Nephron (organoid): Measurements from ENCODE around the gene CHADL.

Experiments used
- H3K27ac Mint-ChIP-seq, 3 experiments: 2 replicates each; pipeline ENCODE4 v1.8.0; 2020; ENCODE audit warnings: mixed read lengths in 3 of 3, mild to moderate bottlenecking in 2 of 3, moderate library complexity in 1 of 3
- H3K27me3 Mint-ChIP-seq: 2 replicates; pipeline ENCODE4 v1.8.0; 2021; ENCODE audit warnings: low read depth, mild to moderate bottlenecking, moderate library complexity, mixed read lengths
- H3K36me3 Mint-ChIP-seq: 2 replicates; pipeline ENCODE4 v1.8.0; 2020; ENCODE audit warnings: low read depth, mixed read lengths
- H3K4me1 Mint-ChIP-seq: 2 replicates; pipeline ENCODE4 v1.8.0; 2020; ENCODE audit warnings: mixed read lengths
- H3K4me3 Mint-ChIP-seq, 3 experiments: 2 replicates each; pipeline ENCODE4 v1.8.0; 2020; ENCODE audit warnings: mild to moderate bottlenecking in 3 of 3, mixed read lengths in 3 of 3, moderate library complexity in 2 of 3
- H3K9me3 Mint-ChIP-seq: 2 replicates; pipeline ENCODE4 v1.8.0; 2020; ENCODE audit warnings: mixed read lengths
- TF ChIP-seq, protein P1 (sequence below), 3 experiments: fragments of 200-600 bp; sonication (generic); IDR thresholded peaks; one replicate each; pipeline ENCODE4 v1.5.0; 2021; ENCODE audit warnings: antibody characterized with exemption in 3 of 3; ENCODE audit not compliant: unreplicated experiment in 3 of 3

The CHADL gene

GRCh38 chr22:41237707-41238569 lies 2.8 kb downstream of the CHADL start:
- Mint-ChIP-seq H3K4me1 (no peaks in the 10 kb centered on the region), H3K27ac (no peak overlapping the region), H3K36me3 (no peaks in the 10 kb centered on the region), H3K4me3 (no peak overlapping the region), H3K9me3 (no peaks in the 10 kb centered on the region), H3K27me3 (no peaks in the 10 kb centered on the region)
- TF ChIP-seq, protein P1, sequence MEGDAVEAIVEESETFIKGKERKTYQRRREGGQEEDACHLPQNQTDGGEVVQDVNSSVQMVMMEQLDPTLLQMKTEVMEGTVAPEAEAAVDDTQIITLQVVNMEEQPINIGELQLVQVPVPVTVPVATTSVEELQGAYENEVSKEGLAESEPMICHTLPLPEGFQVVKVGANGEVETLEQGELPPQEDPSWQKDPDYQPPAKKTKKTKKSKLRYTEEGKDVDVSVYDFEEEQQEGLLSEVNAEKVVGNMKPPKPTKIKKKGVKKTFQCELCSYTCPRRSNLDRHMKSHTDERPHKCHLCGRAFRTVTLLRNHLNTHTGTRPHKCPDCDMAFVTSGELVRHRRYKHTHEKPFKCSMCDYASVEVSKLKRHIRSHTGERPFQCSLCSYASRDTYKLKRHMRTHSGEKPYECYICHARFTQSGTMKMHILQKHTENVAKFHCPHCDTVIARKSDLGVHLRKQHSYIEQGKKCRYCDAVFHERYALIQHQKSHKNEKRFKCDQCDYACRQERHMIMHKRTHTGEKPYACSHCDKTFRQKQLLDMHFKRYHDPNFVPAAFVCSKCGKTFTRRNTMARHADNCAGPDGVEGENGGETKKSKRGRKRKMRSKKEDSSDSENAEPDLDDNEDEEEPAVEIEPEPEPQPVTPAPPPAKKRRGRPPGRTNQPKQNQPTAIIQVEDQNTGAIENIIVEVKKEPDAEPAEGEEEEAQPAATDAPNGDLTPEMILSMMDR (IDR thresholded peaks at IDR 0.05; ENCODE audit: unreplicated experiment in 3 of 3), result peak in 1 of 3 experiments; percentile 49

- Mint-ChIP-seq H3K36me3 (no peaks in the 10 kb centered on the region), H3K4me1 (no peaks in the 10 kb centered on the region), H3K27ac (no peak overlapping the region), H3K4me3 (peak overlapping the region; percentile 51 to 73 (median 57)), H3K9me3 (no peaks in the 10 kb centered on the region), H3K27me3 (no peaks in the 10 kb centered on the region)
- TF ChIP-seq, protein P1 (IDR thresholded peaks at IDR 0.05; ENCODE audit: unreplicated experiment in 3 of 3), result peak in 2 of 3 experiments; percentile 51 to 58
Measured at GRCh38 chr22:41237036-41237706, 3.6 kb downstream of the CHADL start.

DNA sequence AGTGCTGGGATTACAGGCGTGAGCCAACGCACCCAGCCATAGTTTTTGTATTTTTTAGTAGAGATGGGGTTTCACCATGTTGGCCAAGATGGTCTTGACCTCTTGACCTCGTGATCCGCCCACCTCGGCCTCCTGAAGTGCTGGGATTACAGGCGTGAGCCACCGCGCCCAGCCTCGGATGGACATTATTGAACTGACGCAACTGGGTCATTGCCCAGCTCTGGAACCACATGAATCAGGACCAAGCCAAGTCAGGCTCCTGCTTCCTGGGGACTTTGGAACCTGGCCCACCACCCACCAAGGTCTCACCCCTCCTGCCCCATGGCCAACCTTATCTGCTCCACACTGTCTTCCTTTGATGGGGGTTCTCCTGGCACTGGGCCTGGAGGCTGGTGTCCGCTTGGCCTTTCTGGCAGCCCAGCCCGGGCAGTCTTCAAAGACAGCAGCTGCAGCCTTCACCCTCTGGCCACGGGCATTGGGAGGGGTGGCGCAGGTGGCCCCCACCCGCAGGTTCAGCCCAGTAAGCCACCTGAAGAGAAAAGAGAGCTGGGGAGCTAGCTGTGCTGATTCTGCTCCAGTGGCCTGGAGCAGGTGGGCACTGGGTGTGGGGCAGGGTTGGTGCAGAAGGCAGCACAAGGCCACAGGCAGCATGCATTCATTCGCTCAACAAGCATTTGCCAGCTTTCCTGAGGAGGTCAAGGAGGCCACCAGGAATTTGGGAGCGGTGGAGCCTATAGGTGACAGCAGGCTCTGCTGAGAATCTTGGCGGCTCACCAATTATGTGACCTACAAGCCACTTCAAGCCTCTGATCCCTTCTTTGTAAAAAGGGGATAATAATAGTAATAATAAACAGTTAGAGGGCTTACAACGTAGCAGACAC lies 5.7 kb downstream of the CHADL start:
- H3K27ac Mint-ChIP-seq, result no peak overlapping the region
- no peaks in the 10 kb centered on the region for H3K9me3 Mint-ChIP-seq
- H3K4me1 Mint-ChIP-seq, result no peaks in the 10 kb centered on the region
- H3K4me3 Mint-ChIP-seq, result peak overlapping the region in 1 of 3 experiments; percentile 29
- TF ChIP-seq, protein P1 (IDR thresholded peaks at IDR 0.05; ENCODE audit: unreplicated experiment in 3 of 3), result no peak
- peaks cover 4% of the 10 kb centered on the region for H3K36me3 Mint-ChIP-seq
- H3K27me3 Mint-ChIP-seq, result no peaks in the 10 kb centered on the region

DNA sequence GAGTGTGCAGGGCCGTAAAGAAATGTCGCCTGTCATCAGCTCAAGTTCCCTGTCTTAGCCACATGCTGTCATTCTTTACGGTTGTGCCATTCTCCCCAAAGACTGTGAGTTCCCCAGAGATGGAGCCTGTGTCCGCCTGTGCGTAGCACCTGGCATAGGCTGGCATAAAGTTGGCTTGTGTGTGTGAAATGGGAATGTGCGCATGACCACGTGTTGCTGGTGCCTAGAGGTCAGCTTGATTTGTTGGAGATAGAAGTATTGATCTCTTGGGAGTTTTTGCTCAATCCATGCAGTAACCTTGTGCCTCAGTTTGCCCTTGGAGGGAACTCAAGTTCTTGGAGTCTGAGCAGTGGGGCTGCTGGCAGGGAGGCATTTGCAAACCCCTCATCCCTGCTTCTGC lies 9.4 kb downstream of the CHADL start:
- Mint-ChIP-seq H3K36me3 (peaks cover 9% of the 10 kb centered on the region), H3K4me1 (no peaks in the 10 kb centered on the region), H3K9me3 (no peaks in the 10 kb centered on the region), H3K4me3 (no peak overlapping the region), H3K27me3 (no peaks in the 10 kb centered on the region), H3K27ac (no peak overlapping the region)
- TF ChIP-seq, protein P1 (IDR thresholded peaks at IDR 0.05; ENCODE audit: unreplicated experiment in 3 of 3), result no peak

- no peak overlapping the region for H3K27ac Mint-ChIP-seq
- no peaks in the 10 kb centered on the region for H3K9me3 Mint-ChIP-seq
- TF ChIP-seq, protein P1 (IDR thresholded peaks at IDR 0.05; ENCODE audit: unreplicated experiment in 3 of 3), result no peak
- H3K4me3 Mint-ChIP-seq, result no peak overlapping the region
- H3K36me3 Mint-ChIP-seq, result peaks cover 9% of the 10 kb centered on the region
- H3K4me1 Mint-ChIP-seq, result no peaks in the 10 kb centered on the region
- H3K27me3 Mint-ChIP-seq, result no peaks in the 10 kb centered on the region
Measured at GRCh38 chr22:41230401-41230785, 10.3 kb downstream of the CHADL start.
